Putamen (tissue), 1 donor: Measurements from ENCODE around the gene DBNDD2.

Experiments used
- DNase-seq: peaks from one replicate; pipeline ENCODE4 v3.0.0-alpha.2; 2016; ENCODE audit warnings: low spot score

The DBNDD2 gene

GRCh38 chr20:45407783-45408645 lies at the start of gene DBNDD2:
Gene DBNDD2 (plus strand): TSS chr20:45408289. CDS start chr20:45408468, 179 bp downstream.
- DNase-seq: peak; percentile 96

GRCh38 chr20:45359069-45359405 lies 49.1 kb upstream of the DBNDD2 start:
- DNase-seq: no peak

- no peak for DNase-seq
Measured at GRCh38 chr20:45359406-45360148, 48.5 kb upstream of the DBNDD2 start.

- DNase-seq: no peak
Measured at GRCh38 chr20:45361793-45362192, 46.3 kb upstream of the DBNDD2 start.

- DNase-seq: peak; percentile 98
Measured at GRCh38 chr20:45362804-45363610, 45.1 kb upstream of the DBNDD2 start, which contains the start of gene SYS1. Gene SYS1 (plus strand): TSS chr20:45363156. CDS start chr20:45363532, 376 bp downstream.

- no peak for DNase-seq
Measured at GRCh38 chr20:45363611-45364492, 44.2 kb upstream of the DBNDD2 start.

- no peak for DNase-seq
Measured at GRCh38 chr20:45365444-45365970, 42.6 kb upstream of the DBNDD2 start.

- peak; percentile 64 for DNase-seq
Measured at GRCh38 chr20:45366192-45366591, 41.9 kb upstream of the DBNDD2 start.

- no peak for DNase-seq
Measured at GRCh38 chr20:45366631-45367030, 41.5 kb upstream of the DBNDD2 start.

- DNase-seq: no peak
Measured at GRCh38 chr20:45367126-45367525, 41.0 kb upstream of the DBNDD2 start.

GRCh38 chr20:45368221-45368980 lies 39.7 kb upstream of the DBNDD2 start:
- DNase-seq: no peak

- DNase-seq: no peak
Measured at GRCh38 chr20:45370571-45371160, 37.4 kb upstream of the DBNDD2 start.

- no peak for DNase-seq
Measured at GRCh38 chr20:45372241-45372640, 35.8 kb upstream of the DBNDD2 start.

GRCh38 chr20:45372646-45373352 lies 35.3 kb upstream of the DBNDD2 start:
- DNase-seq: peak; percentile 71

- peak; percentile 91 for DNase-seq
Measured at GRCh38 chr20:45373353-45374100, 34.6 kb upstream of the DBNDD2 start.

GRCh38 chr20:45374101-45374467 lies 34.0 kb upstream of the DBNDD2 start:
- no peak for DNase-seq

- DNase-seq: no peak
Measured at GRCh38 chr20:45374966-45375365, 33.1 kb upstream of the DBNDD2 start.

GRCh38 chr20:45377269-45377668 lies 30.8 kb upstream of the DBNDD2 start:
- DNase-seq: no peak

- peak; percentile 77 for DNase-seq
Measured at GRCh38 chr20:45378191-45378590, 29.9 kb upstream of the DBNDD2 start, which contains the start of gene TP53TG5. Gene TP53TG5 (minus strand): TSS chr20:45378325. CDS start chr20:45378236, 89 bp downstream.
